Upper lobe of left lung (tissue), 6 donors: ENCODE measurements around the gene STARD7. TPM values are rescaled to one million over a fixed set of nuclear protein-coding genes. Genes with fewer than 3 reads are reported as not detected.
"Not testable (repeated sequence)": the region's sequence is repeated elsewhere in the genome, so short reads cannot be mapped to it uniquely, and the experiment has no call there.

Experiments
- ATAC-seq, 2 donors: fragments of 200-7000 bp; cut with Tn5 transposase; one replicate each; pipeline ENCODE4 v1.9.1; 2022; ENCODE audit warnings: mild to moderate bottlenecking in 2 of 2, moderate library complexity in 2 of 2; ENCODE audit not compliant: low FRiP score in 2 of 2
- DNase-seq, 2 donors: peaks; one replicate each; pipeline ENCODE4 v3.0.0-alpha.2; 2019 to 2020
- H3K27ac ChIP-seq, 4 donors: fragments of 200-600 bp; sonication (generic); one replicate each; pipeline ENCODE4 v1.5.1; 2016 to 2019
- H3K27me3 ChIP-seq, 4 donors: fragments of 200-600 bp; sonication (generic); one replicate each; pipeline ENCODE4 v1.5.1; 2017 to 2019
- H3K36me3 ChIP-seq, 4 donors: fragments of 200-600 bp; sonication (generic); one replicate each; pipeline ENCODE4 v1.5.1; 2016 to 2019
- H3K4me1 ChIP-seq, 4 donors: fragments of 200-600 bp; sonication (generic); one replicate each; pipeline ENCODE4 v1.5.1; 2018 to 2019
- H3K4me3 ChIP-seq, 4 donors: fragments of 200-600 bp; sonication (generic); one replicate each; pipeline ENCODE4 v1.5.1; 2017 to 2019; ENCODE audit warnings: mild to moderate bottlenecking in 2 of 4, moderate library complexity in 1 of 4
- H3K9me3 ChIP-seq, 4 donors: fragments of 200-600 bp; sonication (generic); one replicate each; pipeline ENCODE4 v1.5.1; 2018 to 2019
- CTCF ChIP-seq, 6 experiments: fragments of 450-650 bp in 4 of 6; fragments of 200-600 bp in 2 of 6; sonication (generic) in 2 of 6; IDR thresholded peaks; one replicate each; pipeline ENCODE4 v1.5.1; 2016 to 2019; ENCODE audit warnings: antibody characterized with exemption in 6 of 6
- EP300 ChIP-seq, 4 donors: sonication (generic); formaldehyde crosslinking; IDR thresholded peaks; one replicate each; pipeline ENCODE4 v1.5.1; 2017; ENCODE audit warnings: antibody characterized with exemption in 4 of 4, control low read depth in 2 of 4
- POLR2A ChIP-seq, 4 donors: fragments of 450-650 bp; IDR thresholded peaks; one replicate each; pipeline ENCODE4 v1.5.1; 2016 to 2017; ENCODE audit warnings: antibody characterized with exemption in 4 of 4, mild to moderate bottlenecking in 2 of 4
- POLR2AphosphoS5 ChIP-seq, 2 donors: sonication (generic); formaldehyde crosslinking; IDR thresholded peaks; one replicate each; pipeline ENCODE4 v1.5.1; 2017; ENCODE audit warnings: antibody characterized with exemption in 2 of 2
- WGBS, 2 donors: methylation state at CpG; one replicate each; pipeline ENCODE4 v1.1.5; 2017 to 2018; 5-methylcytosine and 5-hydroxymethylcytosine counted together
- total RNA-seq, 6 donors: library from RNA; depleted of rRNA in 4 of 6; stranded (reverse); fragments of >200 nt in 4 of 6; gene quantifications; one replicate each; pipeline versions ENCODE4 v1.1.0 to v1.2.1, GENCODE V29; 2016 to 2021
- donor health status: DM: no; HTN: no; CAD: no; lungs with moderate emphysema.
- donor health status: DM: no; HTN: yes; CAD: no; lungs with severe emphysema.

STARD7 gene
- total RNA-seq, 6 donors from 2014 or later: 76.4 to 226 (median 166) TPM

GRCh38 chr2:96163768-96164429 is 44.7 kb downstream of the STARD7 start:
- no peaks in the 10 kb centered on the region for H3K36me3 ChIP-seq
- peak; percentile 29 to 54 for ATAC-seq
- no peaks in the 10 kb centered on the region for H3K9me3 ChIP-seq
- peak overlapping the region in 2 of 4 donors; percentile 72 to 78 for H3K27ac ChIP-seq
- peak in 1 of 4 donors; percentile 68 for TF ChIP-seq EP300 (IDR thresholded peaks at IDR 0.05)
- TF ChIP-seq CTCF (IDR thresholded peaks at IDR 0.05): no peak
- peak in 1 of 2 donors; percentile 54 for TF ChIP-seq POLR2AphosphoS5 (IDR thresholded peaks at IDR 0.05)
- 60 to 61% methylated on average over 9 to 13 of the region's 13 CpGs for WGBS, 2 donors
- H3K4me1 ChIP-seq: no peaks in the 10 kb centered on the region
- no peaks in the 10 kb centered on the region for H3K27me3 ChIP-seq
- DNase-seq: peak; percentile 58 to 84
- no peak overlapping the region for H3K4me3 ChIP-seq

- H3K27me3 ChIP-seq: no peaks in the 10 kb centered on the region
- H3K4me1 ChIP-seq: no peaks in the 10 kb centered on the region
- H3K36me3 ChIP-seq: no peaks in the 10 kb centered on the region
- no peak for DNase-seq
- TF ChIP-seq POLR2A (IDR thresholded peaks at IDR 0.05) (no peak), POLR2AphosphoS5 (IDR thresholded peaks at IDR 0.05) (no peak), CTCF (IDR thresholded peaks at IDR 0.05) (no peak), EP300 (IDR thresholded peaks at IDR 0.05) (no peak)
- no peak overlapping the region for H3K4me3 ChIP-seq
- H3K27ac ChIP-seq: peak overlapping the region; percentile 3 to 78 (median 54)
- no peak for ATAC-seq
- WGBS, 2 donors: 90 to 96% methylated on average over 5 of the region's 5 CpGs
- H3K9me3 ChIP-seq: no peaks in the 10 kb centered on the region
Observed at GRCh38 chr2:96163415-96163767, 45.2 kb downstream of the STARD7 start.

GRCh38 chr2:96161898-96162297 is 46.7 kb downstream of the STARD7 start:
- DNase-seq: no peak
- WGBS, 2 donors: 48 to 66% methylated on average over 5 of the region's 5 CpGs

GRCh38 chr2:96160366-96160765 is 48.3 kb downstream of the STARD7 start:
- not testable (repeated sequence) for H3K36me3 ChIP-seq, H3K4me3 ChIP-seq, H3K9me3 ChIP-seq, H3K4me1 ChIP-seq, ATAC-seq, H3K27ac ChIP-seq, H3K27me3 ChIP-seq, DNase-seq
- 97 to 99% methylated on average over 5 of the region's 5 CpGs for WGBS, 2 donors

More at GRCh38 chr2:96161898-96162297, 46.7 kb downstream of the STARD7 start:
- Histone ChIP-seq H3K9me3 (no peaks in the 10 kb centered on the region), H3K27me3 (no peaks in the 10 kb centered on the region), H3K36me3 (no peaks in the 10 kb centered on the region), H3K27ac (no peak overlapping the region), H3K4me3 (no peak overlapping the region), H3K4me1 (peaks cover 0 to 7% (median 0%) of the 10 kb centered on the region in 4 donors)
- TF ChIP-seq POLR2A (IDR thresholded peaks at IDR 0.05) (no peak), POLR2AphosphoS5 (IDR thresholded peaks at IDR 0.05) (no peak), EP300 (IDR thresholded peaks at IDR 0.05) (no peak), CTCF (IDR thresholded peaks at IDR 0.05) (no peak)
- no peak for ATAC-seq

GRCh38 chr2:96159084-96159830 is 49.4 kb downstream of the STARD7 start:
- WGBS, 2 donors: 82 to 88% methylated on average over 17 of the region's 17 CpGs
- ATAC-seq (no peak), DNase-seq (peak in 1 of 2 donors; percentile 25)
- H3K27me3 ChIP-seq: no peaks in the 10 kb centered on the region
- no peak for TF ChIP-seq EP300 (IDR thresholded peaks at IDR 0.05)
- no peak for TF ChIP-seq POLR2AphosphoS5 (IDR thresholded peaks at IDR 0.05)
- no peak for TF ChIP-seq CTCF (IDR thresholded peaks at IDR 0.05)
- TF ChIP-seq POLR2A (IDR thresholded peaks at IDR 0.05): no peak
- no peaks in the 10 kb centered on the region for H3K36me3 ChIP-seq
- peaks cover 0 to 7% (median 0%) of the 10 kb centered on the region in 4 donors for H3K4me1 ChIP-seq
- H3K27ac ChIP-seq: no peak overlapping the region
- no peak overlapping the region for H3K4me3 ChIP-seq
- H3K9me3 ChIP-seq: no peaks in the 10 kb centered on the region
